WTC11 (cell line): Measurements from ENCODE around the gene SBF2.

ENCODE experiments used
- TF ChIP-seq, protein P1 (sequence below): fragments of 200-600 bp; IDR thresholded peaks from 2 replicates; pipeline ENCODE4 v1.8.0; 2022; ENCODE audit warnings: antibody characterized with exemption
- TF ChIP-seq, protein P2 (sequence below): sonication (generic); formaldehyde crosslinking; conservative IDR thresholded peaks from 2 replicates; pipeline ENCODE4 v1.8.1; 2023; ENCODE audit warnings: mild to moderate bottlenecking, low read depth, missing genetic modification reagents, moderate library complexity

DNA sequence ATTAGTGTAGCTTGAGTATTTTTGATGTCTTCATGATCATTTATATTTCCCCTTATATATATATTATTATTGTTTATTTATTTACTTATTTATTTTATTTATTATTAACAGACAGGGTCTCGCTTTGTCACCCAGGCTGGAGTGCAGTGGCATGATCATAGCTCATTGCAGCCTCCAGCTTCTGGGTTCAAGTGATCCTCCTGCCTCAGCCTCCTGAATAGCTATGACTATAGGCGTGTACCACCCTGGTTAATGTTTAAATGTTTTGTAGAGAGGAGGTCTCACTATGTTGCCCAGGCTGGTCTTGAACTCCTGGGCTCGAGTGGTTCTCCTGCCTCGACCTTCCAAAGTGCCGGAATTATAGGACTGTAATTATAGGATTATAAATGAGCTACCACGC, 21.1 kb upstream of the SBF2 start:
- TF ChIP-seq, protein P1, sequence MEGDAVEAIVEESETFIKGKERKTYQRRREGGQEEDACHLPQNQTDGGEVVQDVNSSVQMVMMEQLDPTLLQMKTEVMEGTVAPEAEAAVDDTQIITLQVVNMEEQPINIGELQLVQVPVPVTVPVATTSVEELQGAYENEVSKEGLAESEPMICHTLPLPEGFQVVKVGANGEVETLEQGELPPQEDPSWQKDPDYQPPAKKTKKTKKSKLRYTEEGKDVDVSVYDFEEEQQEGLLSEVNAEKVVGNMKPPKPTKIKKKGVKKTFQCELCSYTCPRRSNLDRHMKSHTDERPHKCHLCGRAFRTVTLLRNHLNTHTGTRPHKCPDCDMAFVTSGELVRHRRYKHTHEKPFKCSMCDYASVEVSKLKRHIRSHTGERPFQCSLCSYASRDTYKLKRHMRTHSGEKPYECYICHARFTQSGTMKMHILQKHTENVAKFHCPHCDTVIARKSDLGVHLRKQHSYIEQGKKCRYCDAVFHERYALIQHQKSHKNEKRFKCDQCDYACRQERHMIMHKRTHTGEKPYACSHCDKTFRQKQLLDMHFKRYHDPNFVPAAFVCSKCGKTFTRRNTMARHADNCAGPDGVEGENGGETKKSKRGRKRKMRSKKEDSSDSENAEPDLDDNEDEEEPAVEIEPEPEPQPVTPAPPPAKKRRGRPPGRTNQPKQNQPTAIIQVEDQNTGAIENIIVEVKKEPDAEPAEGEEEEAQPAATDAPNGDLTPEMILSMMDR = no peak
- TF ChIP-seq, protein P2, sequence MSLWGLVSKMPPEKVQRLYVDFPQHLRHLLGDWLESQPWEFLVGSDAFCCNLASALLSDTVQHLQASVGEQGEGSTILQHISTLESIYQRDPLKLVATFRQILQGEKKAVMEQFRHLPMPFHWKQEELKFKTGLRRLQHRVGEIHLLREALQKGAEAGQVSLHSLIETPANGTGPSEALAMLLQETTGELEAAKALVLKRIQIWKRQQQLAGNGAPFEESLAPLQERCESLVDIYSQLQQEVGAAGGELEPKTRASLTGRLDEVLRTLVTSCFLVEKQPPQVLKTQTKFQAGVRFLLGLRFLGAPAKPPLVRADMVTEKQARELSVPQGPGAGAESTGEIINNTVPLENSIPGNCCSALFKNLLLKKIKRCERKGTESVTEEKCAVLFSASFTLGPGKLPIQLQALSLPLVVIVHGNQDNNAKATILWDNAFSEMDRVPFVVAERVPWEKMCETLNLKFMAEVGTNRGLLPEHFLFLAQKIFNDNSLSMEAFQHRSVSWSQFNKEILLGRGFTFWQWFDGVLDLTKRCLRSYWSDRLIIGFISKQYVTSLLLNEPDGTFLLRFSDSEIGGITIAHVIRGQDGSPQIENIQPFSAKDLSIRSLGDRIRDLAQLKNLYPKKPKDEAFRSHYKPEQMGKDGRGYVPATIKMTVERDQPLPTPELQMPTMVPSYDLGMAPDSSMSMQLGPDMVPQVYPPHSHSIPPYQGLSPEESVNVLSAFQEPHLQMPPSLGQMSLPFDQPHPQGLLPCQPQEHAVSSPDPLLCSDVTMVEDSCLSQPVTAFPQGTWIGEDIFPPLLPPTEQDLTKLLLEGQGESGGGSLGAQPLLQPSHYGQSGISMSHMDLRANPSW (CRISPR knock-in tag) = no peak
